H9 (cell line): ENCODE data around the gene FXYD2. TPM values are rescaled to one million over a fixed set of nuclear protein-coding genes. Genes with fewer than 3 reads are reported as not detected.

Experiments
- DNase-seq: peaks from one replicate; pipeline ENCODE4 v3.0.0-alpha.2; 2017
- H2AFZ ChIP-seq: one replicate; pipeline ENCODE4 v1.6.1; 2013; ENCODE audit warnings: mild to moderate bottlenecking, low read length, control low read depth, moderate library complexity
- H2AK5ac ChIP-seq: 2 replicates; pipeline ENCODE4 v1.6.1; 2013; ENCODE audit warnings: low read length, control low read depth, mixed read lengths; ENCODE audit not compliant: insufficient read length
- H2BK120ac ChIP-seq: one replicate; pipeline ENCODE4 v1.6.1; 2013; ENCODE audit warnings: low read depth, mild to moderate bottlenecking, low read length, control low read depth, inconsistent platforms; ENCODE audit not compliant: poor library complexity, severe bottlenecking
- H2BK12ac ChIP-seq: 2 replicates; pipeline ENCODE4 v1.6.1; 2013; ENCODE audit warnings: low read length, control low read depth, mixed read lengths, low read depth; ENCODE audit not compliant: insufficient read length
- H2BK15ac ChIP-seq: 2 replicates; pipeline ENCODE4 v1.6.1; 2013; ENCODE audit warnings: low read depth, low read length, control low read depth
- H2BK20ac ChIP-seq: one replicate; pipeline ENCODE4 v1.6.1; 2013; ENCODE audit warnings: low read depth, mild to moderate bottlenecking, low read length, control low read depth, inconsistent platforms; ENCODE audit not compliant: poor library complexity, severe bottlenecking
- H2BK5ac ChIP-seq: 2 replicates; pipeline ENCODE4 v1.6.1; 2013; ENCODE audit warnings: low read length, control low read depth, mixed read lengths; ENCODE audit not compliant: insufficient read length
- H3K14ac ChIP-seq: 2 replicates; pipeline ENCODE4 v1.6.1; 2013; ENCODE audit warnings: low read length, control low read depth; ENCODE audit not compliant: insufficient read depth
- H3K18ac ChIP-seq: 2 replicates; pipeline ENCODE4 v1.6.1; 2013; ENCODE audit warnings: low read depth, mild to moderate bottlenecking, mixed read lengths, low read length, control low read depth; ENCODE audit not compliant: insufficient read length
- H3K23ac ChIP-seq: 2 replicates; pipeline ENCODE4 v1.6.1; 2013; ENCODE audit warnings: low read length, control low read depth, mixed read lengths, low read depth; ENCODE audit not compliant: insufficient read length
- H3K23me2 ChIP-seq: 2 replicates; pipeline ENCODE4 v1.6.1; 2013; ENCODE audit warnings: low read depth, mild to moderate bottlenecking, mixed read lengths, low read length, control low read depth; ENCODE audit not compliant: insufficient read length, poor library complexity, severe bottlenecking
- H3K27ac ChIP-seq: 2 replicates; pipeline ENCODE4 v1.5.1; 2013; ENCODE audit warnings: low read length, control low read depth, mixed read lengths, low read depth; ENCODE audit not compliant: insufficient read length
- H3K27me3 ChIP-seq: 2 replicates; pipeline ENCODE4 v1.6.1; 2013; ENCODE audit warnings: low read length, control low read depth, inconsistent platforms; ENCODE audit not compliant: insufficient read depth
- H3K4ac ChIP-seq: 2 replicates; pipeline ENCODE4 v1.6.1; 2013; ENCODE audit warnings: low read depth, mild to moderate bottlenecking, control low read depth, inconsistent platforms, low read length, moderate library complexity
- H3K4me1 ChIP-seq: 2 replicates; pipeline ENCODE4 v1.6.1; 2013; ENCODE audit warnings: low read length, control low read depth, inconsistent platforms; ENCODE audit not compliant: insufficient read depth
- H3K4me2 ChIP-seq: 2 replicates; pipeline ENCODE4 v1.6.1; 2013; ENCODE audit warnings: low read length, control low read depth, mixed read lengths; ENCODE audit not compliant: insufficient read length, insufficient read depth
- H3K56ac ChIP-seq: 2 replicates; pipeline ENCODE4 v1.6.1; 2013; ENCODE audit warnings: low read depth, mild to moderate bottlenecking, mixed read lengths, low read length, control low read depth; ENCODE audit not compliant: insufficient read length
- H3K79me1 ChIP-seq: 2 replicates; pipeline ENCODE4 v1.6.1; 2013; ENCODE audit warnings: low read depth, mild to moderate bottlenecking, moderate library complexity, low read length, control low read depth, inconsistent platforms; ENCODE audit not compliant: insufficient read depth, poor library complexity, severe bottlenecking
- H3K79me2 ChIP-seq: 2 replicates; pipeline ENCODE4 v1.6.1; 2013; ENCODE audit warnings: low read length, control low read depth, inconsistent platforms; ENCODE audit not compliant: insufficient read depth
- H3K9ac ChIP-seq: 2 replicates; pipeline ENCODE4 v1.6.1; 2013; ENCODE audit warnings: low read length, control low read depth, mixed read lengths; ENCODE audit not compliant: insufficient read length; ENCODE audit errors: extremely low read depth
- H3K9me3 ChIP-seq: one replicate; pipeline ENCODE4 v1.6.1; 2013; ENCODE audit warnings: low read depth, low read length, inconsistent platforms; ENCODE audit not compliant: control insufficient read depth
- H3T11ph ChIP-seq: one replicate; pipeline ENCODE4 v1.6.1; 2013; ENCODE audit warnings: mild to moderate bottlenecking, low read length, control low read depth, inconsistent platforms
- H4K20me1 ChIP-seq: one replicate; pipeline ENCODE4 v1.6.1; 2013; ENCODE audit not compliant: control insufficient read depth, insufficient read length, insufficient read depth
- H4K5ac ChIP-seq: 2 replicates; pipeline ENCODE4 v1.6.1; 2013; ENCODE audit warnings: low read depth, mild to moderate bottlenecking, mixed read lengths, low read length, control low read depth; ENCODE audit not compliant: insufficient read length
- H4K8ac ChIP-seq: replicated peaks from 2 replicates; pipeline ENCODE4 v1.6.1; 2013; ENCODE audit warnings: low read length, control low read depth, mixed read lengths, low read depth; ENCODE audit not compliant: insufficient read length
- H4K91ac ChIP-seq: 2 replicates; pipeline ENCODE4 v1.6.1; 2013; ENCODE audit warnings: low read depth, mild to moderate bottlenecking, moderate library complexity, mixed read lengths, low read length, control low read depth; ENCODE audit not compliant: insufficient read length
- H3K27ac Mint-ChIP-seq, 3 experiments: 2 replicates in 2 of 3; 3 replicates in 1 of 3; pipeline ENCODE4 v1.8.0; 2020 to 2021; ENCODE audit warnings: mixed read lengths in 3 of 3, mild to moderate bottlenecking in 1 of 3, moderate library complexity in 1 of 3
- H3K27me3 Mint-ChIP-seq: 2 replicates; pipeline ENCODE4 v1.8.0; 2021; ENCODE audit warnings: low read depth, mild to moderate bottlenecking, moderate library complexity, mixed read lengths
- H3K36me3 Mint-ChIP-seq, 3 experiments: 2 replicates in 2 of 3; 3 replicates in 1 of 3; pipeline ENCODE4 v1.8.0; 2020 to 2021; ENCODE audit warnings: low read depth in 3 of 3, mixed read lengths in 3 of 3; ENCODE audit not compliant: insufficient read depth in 1 of 3
- H3K4me1 Mint-ChIP-seq, 2 experiments: 2 replicates each; pipeline ENCODE4 v1.8.0; 2020; ENCODE audit warnings: mixed read lengths in 2 of 2
- H3K4me3 Mint-ChIP-seq, 2 experiments: 2 replicates in 1 of 2; 3 replicates in 1 of 2; pipeline ENCODE4 v1.8.0; 2020 to 2021; ENCODE audit warnings: mild to moderate bottlenecking in 2 of 2, mixed read lengths in 2 of 2, moderate library complexity in 1 of 2
- H3K9me3 Mint-ChIP-seq, 2 experiments: 2 replicates in 1 of 2; 3 replicates in 1 of 2; pipeline ENCODE4 v1.8.0; 2020; ENCODE audit warnings: mild to moderate bottlenecking in 2 of 2, mixed read lengths in 2 of 2, moderate library complexity in 1 of 2
- WGBS: extraction: QIAGEN DNeasy Blood & Tissue Kit; methylation state at CpG from one replicate; pipeline ENCODE4 v1.1.7; 2013; ENCODE audit warnings: missing lambda C conversion rate, low lambda C conversion rate, mixed read lengths; ENCODE audit not compliant: insufficient read length; ENCODE audit errors: extremely low coverage; 5-methylcytosine and 5-hydroxymethylcytosine counted together
- total RNA-seq: library from RNA; stranded (reverse); gene quantifications from 2 replicates; pipeline ENCODE4 v1.2.1, GENCODE V29; 2021
- TF ChIP-seq, protein P1 (sequence below): fragments of 200-600 bp; sonication (generic); conservative IDR thresholded peaks from 3 replicates; pipeline ENCODE4 v1.8.0; 2021; ENCODE audit warnings: antibody characterized with exemption, mild to moderate bottlenecking

Gene FXYD2
- total RNA-seq, 1 experiment from 2014 or later, result 0.79 TPM

DNA sequence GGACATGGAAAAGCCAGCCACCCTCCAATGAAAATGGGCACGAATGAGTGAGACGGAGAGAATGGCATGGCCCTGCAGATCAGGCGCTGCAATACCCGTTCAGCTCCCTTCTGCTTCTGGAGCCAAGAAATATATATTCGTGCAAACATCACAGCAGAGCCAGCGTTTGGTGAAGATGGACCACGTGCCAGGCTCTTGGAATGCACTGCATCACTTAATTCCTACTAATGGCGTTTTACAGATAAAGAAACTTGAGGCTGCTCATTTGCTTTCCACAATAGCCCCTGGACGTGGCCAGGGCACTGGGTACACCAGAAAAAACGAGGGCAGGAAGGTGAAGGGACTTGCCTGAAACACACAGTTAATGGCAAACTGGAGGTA lies 1.6 kb upstream of the FXYD2 start:
- no peak overlapping the region for H2AFZ ChIP-seq
- TF ChIP-seq, protein P1, sequence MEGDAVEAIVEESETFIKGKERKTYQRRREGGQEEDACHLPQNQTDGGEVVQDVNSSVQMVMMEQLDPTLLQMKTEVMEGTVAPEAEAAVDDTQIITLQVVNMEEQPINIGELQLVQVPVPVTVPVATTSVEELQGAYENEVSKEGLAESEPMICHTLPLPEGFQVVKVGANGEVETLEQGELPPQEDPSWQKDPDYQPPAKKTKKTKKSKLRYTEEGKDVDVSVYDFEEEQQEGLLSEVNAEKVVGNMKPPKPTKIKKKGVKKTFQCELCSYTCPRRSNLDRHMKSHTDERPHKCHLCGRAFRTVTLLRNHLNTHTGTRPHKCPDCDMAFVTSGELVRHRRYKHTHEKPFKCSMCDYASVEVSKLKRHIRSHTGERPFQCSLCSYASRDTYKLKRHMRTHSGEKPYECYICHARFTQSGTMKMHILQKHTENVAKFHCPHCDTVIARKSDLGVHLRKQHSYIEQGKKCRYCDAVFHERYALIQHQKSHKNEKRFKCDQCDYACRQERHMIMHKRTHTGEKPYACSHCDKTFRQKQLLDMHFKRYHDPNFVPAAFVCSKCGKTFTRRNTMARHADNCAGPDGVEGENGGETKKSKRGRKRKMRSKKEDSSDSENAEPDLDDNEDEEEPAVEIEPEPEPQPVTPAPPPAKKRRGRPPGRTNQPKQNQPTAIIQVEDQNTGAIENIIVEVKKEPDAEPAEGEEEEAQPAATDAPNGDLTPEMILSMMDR, result no peak
- H3K14ac ChIP-seq, result no peak overlapping the region
- no peak overlapping the region for H4K8ac ChIP-seq
- H3K9ac ChIP-seq, result no peak overlapping the region
- H3K79me1 ChIP-seq, result no peaks in the 10 kb centered on the region
- H3K9me3 Mint-ChIP-seq, result no peaks in the 10 kb centered on the region
- peaks cover 32 to 45% of the 10 kb centered on the region in 2 experiments for H3K4me1 Mint-ChIP-seq
- H3K27ac ChIP-seq, result no peak overlapping the region
- no peaks in the 10 kb centered on the region for H4K20me1 ChIP-seq
- no peak overlapping the region for H4K5ac ChIP-seq
- H3K23ac ChIP-seq, result no peak overlapping the region
- H2AK5ac ChIP-seq, result no peak overlapping the region
- no peak overlapping the region for H3K4ac ChIP-seq
- no peak overlapping the region for H2BK20ac ChIP-seq
- no peak overlapping the region for H2BK120ac ChIP-seq
- no peaks in the 10 kb centered on the region; the same call in 1 of the 2 replicates for H3K4me1 ChIP-seq
- no peak overlapping the region for H3K56ac ChIP-seq
- no peak overlapping the region for H3K4me2 ChIP-seq
- H3K23me2 ChIP-seq, result no peaks in the 10 kb centered on the region
- no peaks in the 10 kb centered on the region for H3K9me3 ChIP-seq
- no peaks in the 10 kb centered on the region for H3K27me3 ChIP-seq
- H3K18ac ChIP-seq, result no peak overlapping the region
- no peaks in the 10 kb centered on the region for H3K36me3 Mint-ChIP-seq
- WGBS, result no CpG with 5 or more reads among the region's 10 CpGs
- no peak overlapping the region for H2BK12ac ChIP-seq
- H4K91ac ChIP-seq, result no peak overlapping the region
- no peak overlapping the region for H2BK15ac ChIP-seq
- no peak overlapping the region for H3T11ph ChIP-seq
- no peak overlapping the region for H3K4me3 Mint-ChIP-seq
- no peak overlapping the region for H2BK5ac ChIP-seq
- no peak overlapping the region for H3K27ac Mint-ChIP-seq
- H3K27me3 Mint-ChIP-seq, result peaks cover 12% of the 10 kb centered on the region
- no peak for DNase-seq
- H3K79me2 ChIP-seq, result no peaks in the 10 kb centered on the region
